Mesothelial cell of epicardium (in vitro differentiated cells): ENCODE measurements around the gene GHRHR. TPM values are rescaled to one million over a fixed set of nuclear protein-coding genes. Genes with fewer than 3 reads are reported as not detected.

Experiments used
- DNase-seq, 2 experiments: peaks; one replicate each; pipeline ENCODE4 v3.0.0; 2021; ENCODE audit warnings: low spot score in 2 of 2; ENCODE audit not compliant: unreplicated experiment in 2 of 2
- H3K27ac Mint-ChIP-seq: 2 replicates; pipeline ENCODE4 v1.8.0; 2021; ENCODE audit warnings: mixed read lengths
- H3K27me3 Mint-ChIP-seq: 2 replicates; pipeline ENCODE4 v1.8.0; 2021; ENCODE audit warnings: low read depth, mixed read lengths
- H3K36me3 Mint-ChIP-seq: 2 replicates; pipeline ENCODE4 v1.8.0; 2021; ENCODE audit warnings: mixed read lengths
- H3K4me1 Mint-ChIP-seq: 2 replicates; pipeline ENCODE4 v1.8.0; 2021; ENCODE audit warnings: mixed read lengths
- H3K4me3 Mint-ChIP-seq: 2 replicates; pipeline ENCODE4 v1.8.0; 2021; ENCODE audit warnings: mild to moderate bottlenecking, moderate library complexity, mixed read lengths
- H3K9me3 Mint-ChIP-seq: 2 replicates; pipeline ENCODE4 v1.8.0; 2021; ENCODE audit warnings: mixed read lengths
- CTCF ChIP-seq: fragments of 200-600 bp; sonication (generic); IDR thresholded peaks from one replicate; pipeline ENCODE4 v1.5.0; 2021; ENCODE audit warnings: antibody characterized with exemption; ENCODE audit not compliant: unreplicated experiment
- total RNA-seq: library from RNA; stranded (reverse); gene quantifications from 3 replicates; pipeline ENCODE4 v1.2.1, GENCODE V29; 2021

GHRHR gene
- total RNA-seq, 1 donor from 2014 or later = not detected

DNA sequence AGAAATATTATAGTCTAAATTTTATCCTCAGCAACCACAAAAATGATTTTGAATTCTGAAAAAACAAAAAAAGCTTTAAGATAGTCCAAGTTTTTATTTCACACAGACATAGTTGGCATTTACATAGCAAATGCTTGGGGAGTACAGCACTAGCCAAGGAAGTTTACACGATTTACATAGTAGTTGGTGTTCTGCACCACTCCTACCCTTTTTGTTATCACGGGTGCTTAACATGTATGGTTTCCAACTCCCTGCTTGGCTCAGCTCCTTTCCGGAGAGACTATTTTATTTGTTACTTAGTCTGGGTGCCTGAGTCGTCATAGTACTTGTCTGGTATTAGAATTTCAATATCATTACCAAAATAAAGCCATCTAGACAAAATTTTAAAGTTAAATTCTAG, 8.8 kb upstream of the GHRHR start:
- DNase-seq = no peak
- no peak overlapping the region for H3K27ac Mint-ChIP-seq
- H3K4me3 Mint-ChIP-seq = no peak overlapping the region
- peaks cover 40% of the 10 kb centered on the region for H3K9me3 Mint-ChIP-seq
- H3K27me3 Mint-ChIP-seq = peaks cover 29% of the 10 kb centered on the region
- no peak for TF ChIP-seq CTCF
- no peaks in the 10 kb centered on the region for H3K4me1 Mint-ChIP-seq
- no peaks in the 10 kb centered on the region for H3K36me3 Mint-ChIP-seq

- Mint-ChIP-seq H3K27ac (no peak overlapping the region), H3K27me3 (peaks cover 17% of the 10 kb centered on the region), H3K36me3 (no peaks in the 10 kb centered on the region), H3K4me1 (no peaks in the 10 kb centered on the region), H3K9me3 (peaks cover 37% of the 10 kb centered on the region), H3K4me3 (no peak overlapping the region)
- no peak for DNase-seq
- TF ChIP-seq CTCF = no peak
Observed at GRCh38 chr7:30956704-30957103, 7.0 kb upstream of the GHRHR start.

DNA sequence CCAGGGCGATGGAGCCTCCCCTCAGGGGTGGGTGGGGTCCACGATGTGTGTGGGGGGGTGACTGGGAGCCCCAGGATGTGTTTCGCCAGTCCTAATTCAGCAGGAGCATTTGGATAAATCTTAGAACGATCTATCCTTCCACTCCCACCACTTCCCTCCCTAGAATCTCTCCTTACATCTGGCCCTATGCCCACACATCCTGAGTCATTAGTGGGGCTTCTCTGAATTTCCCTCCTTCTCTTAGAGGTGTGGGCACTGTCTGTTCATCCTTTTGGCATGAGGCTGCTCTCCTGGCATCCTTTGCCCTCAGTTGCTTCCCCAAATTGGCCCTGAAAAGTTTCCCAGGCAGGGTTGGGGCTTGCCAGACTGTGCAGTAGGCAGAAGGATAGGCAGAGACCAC, 1.6 kb downstream of the GHRHR start:
- Mint-ChIP-seq H3K27ac (no peak overlapping the region), H3K4me3 (no peak overlapping the region), H3K27me3 (peaks cover 59% of the 10 kb centered on the region), H3K36me3 (no peaks in the 10 kb centered on the region), H3K4me1 (no peaks in the 10 kb centered on the region), H3K9me3 (no peaks in the 10 kb centered on the region)
- no peak for TF ChIP-seq CTCF
- DNase-seq = no peak

GRCh38 chr7:30965883-30966282, 2.1 kb downstream of the GHRHR start:
- Mint-ChIP-seq H3K4me1 (no peaks in the 10 kb centered on the region), H3K27ac (no peak overlapping the region), H3K36me3 (no peaks in the 10 kb centered on the region), H3K27me3 (peaks cover 62% of the 10 kb centered on the region), H3K4me3 (no peak overlapping the region), H3K9me3 (no peaks in the 10 kb centered on the region)
- no peak for DNase-seq
- no peak for TF ChIP-seq CTCF

- H3K36me3 Mint-ChIP-seq = no peaks in the 10 kb centered on the region
- no peak for DNase-seq
- H3K9me3 Mint-ChIP-seq = no peaks in the 10 kb centered on the region
- H3K27me3 Mint-ChIP-seq = peaks cover 77% of the 10 kb centered on the region
- H3K4me3 Mint-ChIP-seq = no peak overlapping the region
- H3K27ac Mint-ChIP-seq = no peak overlapping the region
- no peaks in the 10 kb centered on the region for H3K4me1 Mint-ChIP-seq
- no peak for TF ChIP-seq CTCF
Observed at GRCh38 chr7:30968294-30968693, 4.5 kb downstream of the GHRHR start.
